Stomach (tissue), 4 donors: ENCODE measurements around the gene SYNE3.

Source experiments
- CTCF ChIP-seq, 7 experiments: fragments of 450-650 bp in 4 of 7; fragments of 200-600 bp in 3 of 7; sonication (generic) in 3 of 7; IDR thresholded peaks; one replicate each; pipeline ENCODE4 v1.5.1; 2016 to 2019; ENCODE audit warnings: antibody characterized with exemption in 7 of 7, control low read depth in 2 of 7, mild to moderate bottlenecking in 1 of 7
- EP300 ChIP-seq: sonication (generic); formaldehyde crosslinking; IDR thresholded peaks from one replicate; pipeline ENCODE4 v1.6.1; 2017; ENCODE audit warnings: antibody characterized with exemption
- POLR2A ChIP-seq, 4 donors: fragments of 450-650 bp; IDR thresholded peaks; one replicate each; pipeline ENCODE4 v1.6.1; 2016; ENCODE audit warnings: antibody characterized with exemption in 4 of 4, control low read depth in 2 of 4, mild to moderate bottlenecking in 1 of 4, moderate library complexity in 1 of 4
- POLR2AphosphoS5 ChIP-seq, 3 donors: sonication (generic); formaldehyde crosslinking; IDR thresholded peaks; one replicate each; pipeline ENCODE4 v1.6.1; 2016; ENCODE audit warnings: antibody characterized with exemption in 3 of 3

- TF ChIP-seq POLR2A (IDR thresholded peaks at IDR 0.05): no peak
- TF ChIP-seq CTCF (IDR thresholded peaks at IDR 0.05): no peak
- no peak for TF ChIP-seq EP300
- TF ChIP-seq POLR2AphosphoS5 (IDR thresholded peaks at IDR 0.05): peak; percentile 8 to 83 (median 60)
Observed at GRCh38 chr14:95507174-95507573, 9.3 kb downstream of the SYNE3 start.
